Nephron progenitor cell (in vitro differentiated cells): ENCODE results near the gene CHST12.

ENCODE experiments used
- DNase-seq: peaks from one replicate; pipeline ENCODE4 v3.0.0; 2021
- H3K27ac Mint-ChIP-seq: 2 replicates; pipeline ENCODE4 v1.8.0; 2021; ENCODE audit warnings: mild to moderate bottlenecking, moderate library complexity, mixed read lengths
- H3K27me3 Mint-ChIP-seq: 2 replicates; pipeline ENCODE4 v1.8.0; 2021; ENCODE audit warnings: mild to moderate bottlenecking, low read depth, mixed read lengths; ENCODE audit not compliant: poor library complexity
- H3K36me3 Mint-ChIP-seq: 2 replicates; pipeline ENCODE4 v1.8.0; 2021; ENCODE audit warnings: low read depth, mixed read lengths
- H3K4me1 Mint-ChIP-seq: 2 replicates; pipeline ENCODE4 v1.8.0; 2021; ENCODE audit warnings: mixed read lengths
- H3K4me3 Mint-ChIP-seq: 2 replicates; pipeline ENCODE4 v1.8.0; 2021; ENCODE audit warnings: mild to moderate bottlenecking, moderate library complexity, mixed read lengths
- H3K9me3 Mint-ChIP-seq: 2 replicates; pipeline ENCODE4 v1.8.0; 2021; ENCODE audit warnings: mild to moderate bottlenecking, moderate library complexity, mixed read lengths
- TF ChIP-seq, protein P1 (sequence below): fragments of 200-600 bp; sonication (generic); IDR thresholded peaks from 2 replicates; pipeline ENCODE4 v1.5.0; 2021; ENCODE audit warnings: antibody characterized with exemption

Gene CHST12

DNA sequence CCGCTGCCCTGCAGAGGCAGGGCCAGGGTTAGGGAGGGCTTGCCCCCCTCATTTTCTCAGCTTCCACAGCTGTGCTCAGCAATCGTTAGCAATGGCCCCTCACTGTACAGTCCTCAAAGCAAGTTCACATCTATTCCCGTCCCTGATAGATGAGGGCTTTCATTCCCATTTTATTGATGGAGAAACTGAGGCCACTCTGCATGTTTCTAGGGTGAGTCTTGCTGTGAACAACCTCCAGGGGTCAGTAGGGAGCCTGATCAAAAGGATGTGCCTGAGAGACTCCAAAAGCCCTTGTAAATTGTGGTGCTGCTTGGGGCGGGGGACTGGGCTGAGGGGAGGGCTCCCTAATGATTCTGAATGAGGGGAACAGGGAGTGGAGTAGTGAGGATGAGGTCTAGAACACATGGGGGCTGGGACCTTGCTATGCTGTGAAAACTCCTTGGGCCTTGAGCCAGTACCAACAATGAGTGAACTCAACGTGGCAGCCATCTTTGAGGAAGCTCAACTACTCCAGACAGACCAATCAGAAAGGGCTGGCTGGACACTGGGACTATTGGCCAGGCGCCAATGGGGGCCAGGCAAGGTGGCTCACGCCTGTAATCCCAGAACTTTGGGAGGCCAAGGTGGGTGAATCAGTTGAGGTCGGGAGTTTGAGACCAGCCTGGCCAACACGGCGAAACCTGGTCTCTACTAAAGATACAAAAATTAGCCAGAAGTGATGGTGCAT is 79.5 kb downstream of the CHST12 start:
- peaks cover 24% of the 10 kb centered on the region for H3K4me1 Mint-ChIP-seq
- DNase-seq = no peak
- no peak overlapping the region for H3K27ac Mint-ChIP-seq
- peaks cover 6% of the 10 kb centered on the region for H3K27me3 Mint-ChIP-seq
- no peak overlapping the region for H3K4me3 Mint-ChIP-seq
- H3K9me3 Mint-ChIP-seq = peaks cover 6% of the 10 kb centered on the region
- TF ChIP-seq, protein P1, sequence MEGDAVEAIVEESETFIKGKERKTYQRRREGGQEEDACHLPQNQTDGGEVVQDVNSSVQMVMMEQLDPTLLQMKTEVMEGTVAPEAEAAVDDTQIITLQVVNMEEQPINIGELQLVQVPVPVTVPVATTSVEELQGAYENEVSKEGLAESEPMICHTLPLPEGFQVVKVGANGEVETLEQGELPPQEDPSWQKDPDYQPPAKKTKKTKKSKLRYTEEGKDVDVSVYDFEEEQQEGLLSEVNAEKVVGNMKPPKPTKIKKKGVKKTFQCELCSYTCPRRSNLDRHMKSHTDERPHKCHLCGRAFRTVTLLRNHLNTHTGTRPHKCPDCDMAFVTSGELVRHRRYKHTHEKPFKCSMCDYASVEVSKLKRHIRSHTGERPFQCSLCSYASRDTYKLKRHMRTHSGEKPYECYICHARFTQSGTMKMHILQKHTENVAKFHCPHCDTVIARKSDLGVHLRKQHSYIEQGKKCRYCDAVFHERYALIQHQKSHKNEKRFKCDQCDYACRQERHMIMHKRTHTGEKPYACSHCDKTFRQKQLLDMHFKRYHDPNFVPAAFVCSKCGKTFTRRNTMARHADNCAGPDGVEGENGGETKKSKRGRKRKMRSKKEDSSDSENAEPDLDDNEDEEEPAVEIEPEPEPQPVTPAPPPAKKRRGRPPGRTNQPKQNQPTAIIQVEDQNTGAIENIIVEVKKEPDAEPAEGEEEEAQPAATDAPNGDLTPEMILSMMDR = no peak
- H3K36me3 Mint-ChIP-seq = no peaks in the 10 kb centered on the region

DNA sequence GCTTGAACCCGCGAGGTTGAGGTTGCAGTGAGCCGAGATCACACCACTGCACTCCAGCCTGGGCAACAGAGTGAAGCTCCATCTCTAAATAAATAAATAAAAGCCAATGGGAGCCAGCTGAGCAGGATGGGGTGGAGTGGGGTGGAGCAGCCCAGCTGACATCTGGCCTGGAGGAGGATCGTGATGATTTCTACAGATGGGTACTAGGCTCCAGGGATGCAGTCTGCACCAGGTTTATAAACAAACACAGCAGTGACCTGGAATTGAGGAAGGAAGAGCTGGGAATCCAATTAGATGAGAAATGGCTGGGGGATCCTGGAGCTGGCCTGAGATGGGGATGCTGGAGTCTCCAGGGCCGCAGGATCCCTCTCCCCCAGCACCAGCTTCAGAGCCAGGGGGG is 80.1 kb downstream of the CHST12 start:
- Mint-ChIP-seq H3K9me3 (peaks cover 6% of the 10 kb centered on the region), H3K4me3 (no peak overlapping the region), H3K4me1 (peaks cover 26% of the 10 kb centered on the region), H3K27ac (no peak overlapping the region), H3K36me3 (no peaks in the 10 kb centered on the region), H3K27me3 (peaks cover 6% of the 10 kb centered on the region)
- TF ChIP-seq, protein P1 = no peak
- no peak for DNase-seq

DNA sequence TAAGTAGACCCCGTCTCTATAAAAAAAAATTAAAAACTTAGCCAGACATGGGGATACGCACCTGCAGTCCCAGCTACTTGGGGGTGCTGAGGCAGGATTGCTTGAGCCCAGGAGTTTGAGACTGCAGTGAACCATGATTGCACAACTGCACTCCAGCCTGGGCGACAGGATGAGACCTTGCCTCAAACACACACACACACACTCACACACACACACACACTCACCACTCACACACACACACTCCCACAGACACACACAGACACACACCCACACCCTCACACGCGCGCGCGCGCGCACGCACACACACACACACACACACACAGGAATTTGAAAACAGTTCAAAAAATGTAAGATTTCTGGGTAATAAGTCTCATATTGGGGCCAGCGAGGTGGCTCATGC is 81.5 kb downstream of the CHST12 start:
- peaks cover 6% of the 10 kb centered on the region for H3K27me3 Mint-ChIP-seq
- peaks cover 29% of the 10 kb centered on the region for H3K4me1 Mint-ChIP-seq
- no peak overlapping the region for H3K4me3 Mint-ChIP-seq
- DNase-seq = no peak
- TF ChIP-seq, protein P1 = no peak
- H3K27ac Mint-ChIP-seq = no peak overlapping the region
- H3K9me3 Mint-ChIP-seq = peaks cover 6% of the 10 kb centered on the region
- no peaks in the 10 kb centered on the region for H3K36me3 Mint-ChIP-seq

DNA sequence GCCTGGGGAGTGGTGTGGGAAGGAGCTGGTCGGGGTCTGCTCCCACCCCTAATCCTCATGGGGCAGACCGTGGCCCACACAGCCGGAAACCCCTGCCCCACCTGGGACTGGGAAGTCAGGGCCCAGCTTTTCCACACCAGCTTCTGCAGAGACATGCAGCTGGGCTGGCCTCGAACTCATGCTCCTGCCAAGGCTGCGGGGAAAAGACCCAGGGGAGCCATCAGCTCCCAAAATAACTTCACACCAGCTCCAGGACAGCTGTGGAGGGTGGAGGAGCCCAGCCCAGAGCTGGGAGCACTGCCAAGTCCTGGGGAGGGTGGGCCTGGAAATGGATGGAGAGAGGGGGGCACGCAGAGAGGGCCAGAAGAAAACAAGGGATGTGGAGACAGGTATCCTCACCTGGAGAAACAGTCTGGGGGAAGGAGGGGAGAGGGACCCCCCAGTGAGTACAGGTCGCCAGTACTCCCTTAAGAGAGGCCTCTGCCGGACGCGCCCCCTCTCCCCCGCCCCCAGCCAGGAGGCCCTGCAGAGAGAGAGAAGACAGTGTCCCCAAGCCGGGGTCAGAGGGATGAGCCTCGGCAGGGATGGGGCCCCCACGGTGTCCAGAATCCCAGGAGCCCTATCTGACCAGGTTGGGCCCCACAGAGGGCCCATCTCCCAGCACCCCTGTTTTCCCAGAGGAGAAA is 84.3 kb downstream of the CHST12 start:
- H3K27ac Mint-ChIP-seq = no peak overlapping the region
- TF ChIP-seq, protein P1 = no peak

DNA sequence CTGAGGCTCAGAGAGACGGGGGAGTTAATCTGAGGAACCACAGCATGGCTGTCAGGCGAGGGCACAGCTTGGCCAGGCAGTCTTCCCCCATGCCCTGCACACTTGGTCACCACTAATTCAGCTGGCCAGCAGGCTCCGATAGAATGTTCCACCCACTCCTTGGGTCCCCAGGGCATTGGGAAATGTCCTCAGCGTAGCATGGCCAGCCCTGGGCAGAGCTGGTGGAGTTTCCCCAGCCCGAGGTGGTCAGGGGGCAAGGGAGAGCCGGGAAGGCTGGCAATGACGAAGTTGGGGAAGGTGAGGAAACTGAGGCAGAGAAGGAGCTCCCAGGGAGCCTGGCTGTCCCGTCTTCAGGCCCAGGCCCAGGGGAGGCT is 84.8 kb downstream of the CHST12 start:
- Mint-ChIP-seq H3K4me1 (peaks cover 45% of the 10 kb centered on the region), H3K4me3 (no peak overlapping the region), H3K27me3 (peaks cover 13% of the 10 kb centered on the region), H3K27ac (no peak overlapping the region), H3K9me3 (peaks cover 8% of the 10 kb centered on the region), H3K36me3 (no peaks in the 10 kb centered on the region)
- DNase-seq = no peak
- TF ChIP-seq, protein P1 = no peak

More for the DNA sequence above, 84.3 kb downstream of the CHST12 start:
- Mint-ChIP-seq H3K9me3 (peaks cover 13% of the 10 kb centered on the region), H3K27me3 (peaks cover 13% of the 10 kb centered on the region), H3K4me1 (peaks cover 40% of the 10 kb centered on the region), H3K4me3 (no peak overlapping the region), H3K36me3 (no peaks in the 10 kb centered on the region)
- DNase-seq = no peak
